ENCODE data around the gene TBC1D1.

TBC1D1 gene

DNA sequence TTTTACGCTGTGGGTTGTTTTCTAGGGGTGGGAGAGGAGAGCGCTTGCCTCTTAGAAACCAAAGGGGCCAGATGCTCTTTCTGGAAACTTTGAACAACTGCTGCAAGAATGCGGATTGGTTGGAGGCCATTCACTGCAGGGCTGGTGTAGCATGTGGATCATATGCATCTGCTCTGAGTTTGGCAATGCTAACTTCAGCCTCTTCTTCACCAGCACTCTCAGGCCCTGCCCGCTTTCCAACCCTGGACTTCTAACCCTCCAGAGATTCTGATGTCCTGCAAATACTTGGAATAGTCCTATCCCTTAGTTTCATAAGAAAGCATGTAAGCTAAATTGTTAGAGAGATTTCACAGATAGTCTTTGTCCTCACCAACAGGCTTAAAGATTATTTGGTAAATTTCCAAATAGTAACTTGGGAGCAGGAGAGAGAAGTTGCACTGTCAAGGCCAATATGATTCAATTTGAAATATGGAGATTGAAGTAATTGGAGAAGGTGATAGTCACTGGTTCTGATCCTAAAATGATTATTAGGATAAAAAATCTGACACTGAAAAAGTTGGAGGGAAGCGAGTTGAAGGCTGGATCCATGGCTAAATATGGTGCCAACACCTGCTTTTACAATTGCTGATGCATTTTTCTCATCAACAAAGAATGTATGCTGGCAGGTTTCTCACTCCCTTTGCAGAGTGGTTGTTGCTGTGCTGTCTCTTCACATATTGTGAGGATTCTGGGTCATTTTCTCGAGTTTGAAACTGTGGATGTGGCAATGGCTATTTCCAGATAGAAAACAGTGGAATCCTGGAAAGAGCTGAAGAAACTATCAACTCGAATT, 279.7 kb downstream of the TBC1D1 start:
- no peak overlapping the region for H3K4me3 ChIP-seq (ENCODE audit: low read depth, low read length)
- TF ChIP-seq CTCF (IDR thresholded peaks at IDR 0.05; ENCODE audit: borderline replicate concordance, insufficient read depth, low read depth, low read length) = no peak

- H3K4me3 ChIP-seq (ENCODE audit: low read depth, low read length) = no peak overlapping the region
- TF ChIP-seq CTCF (IDR thresholded peaks at IDR 0.05; ENCODE audit: borderline replicate concordance, insufficient read depth, low read depth, low read length) = no peak
Observed at GRCh38 chr4:38172078-38172477, 281.2 kb downstream of the TBC1D1 start.

GRCh38 chr4:38173935-38174518, 283.1 kb downstream of the TBC1D1 start:
- H3K4me3 ChIP-seq (ENCODE audit: low read depth, low read length) = no peak overlapping the region
- no peak for TF ChIP-seq CTCF (IDR thresholded peaks at IDR 0.05; ENCODE audit: borderline replicate concordance, insufficient read depth, low read depth, low read length)

GRCh38 chr4:38174801-38175200, 283.9 kb downstream of the TBC1D1 start:
- H3K4me3 ChIP-seq (ENCODE audit: low read depth, low read length) = no peak overlapping the region
- no peak for TF ChIP-seq CTCF (IDR thresholded peaks at IDR 0.05; ENCODE audit: borderline replicate concordance, insufficient read depth, low read depth, low read length)

DNA sequence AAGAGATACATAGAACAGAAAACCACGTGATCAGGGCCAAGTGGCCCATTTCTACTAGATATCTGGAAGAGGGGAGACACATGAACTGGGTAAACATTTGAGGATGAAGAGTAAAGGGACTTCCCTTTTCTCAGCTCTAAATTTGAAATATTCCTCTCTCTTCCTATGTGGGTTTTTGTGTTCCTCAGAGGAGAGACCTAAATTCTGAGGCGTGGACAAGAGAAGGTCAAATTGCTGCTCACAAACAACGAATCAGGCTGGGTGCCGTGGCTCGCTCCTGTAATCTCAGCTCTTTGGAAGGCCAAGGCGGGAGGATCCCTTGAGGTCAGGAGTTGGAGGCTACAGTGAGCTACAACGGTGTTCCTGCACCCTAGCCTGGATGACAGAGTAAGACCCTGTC, 285.3 kb downstream of the TBC1D1 start:
- TF ChIP-seq CTCF (IDR thresholded peaks at IDR 0.05; ENCODE audit: borderline replicate concordance, insufficient read depth, low read depth, low read length) = no peak

DNA sequence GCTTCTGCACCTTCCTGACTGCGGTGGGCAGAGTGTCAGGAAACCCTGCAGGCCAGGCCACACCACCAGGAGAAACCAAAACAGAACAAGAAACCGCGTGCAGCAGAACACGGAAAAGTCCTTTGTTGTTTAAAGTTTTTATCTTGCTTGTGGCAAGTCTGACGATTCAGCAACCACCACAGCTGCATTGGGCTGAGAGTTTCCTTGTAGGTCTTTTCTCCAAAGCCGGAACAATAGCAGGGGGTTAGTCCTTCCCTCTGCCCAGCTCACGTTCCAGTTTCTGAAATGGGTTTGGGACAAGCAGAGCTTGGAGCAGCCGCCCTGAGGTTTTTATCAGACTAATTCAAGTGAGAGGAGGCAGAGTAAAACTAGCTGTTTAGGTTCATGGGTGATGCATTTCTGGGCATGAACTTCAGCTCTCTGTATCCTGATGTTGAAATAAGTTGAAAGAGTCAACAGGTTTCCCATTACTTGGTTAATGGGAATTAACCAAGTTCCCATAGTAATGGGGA, 286.2 kb downstream of the TBC1D1 start:
- TF ChIP-seq CTCF (IDR thresholded peaks at IDR 0.05; ENCODE audit: borderline replicate concordance, insufficient read depth, low read depth, low read length) = no peak
- no peak overlapping the region for H3K4me3 ChIP-seq (ENCODE audit: low read depth, low read length)

More for the DNA sequence above, 285.3 kb downstream of the TBC1D1 start:
- H3K4me3 ChIP-seq (ENCODE audit: low read depth, low read length) = no peak overlapping the region

Measured in GM12875 (cell line).